HL-60 (cell line): ENCODE data around the gene QPCT.

ENCODE experiments used
- DNase-seq, 2 experiments: peaks; one replicate each; pipeline ENCODE4 v3.0.0-alpha.2; 2010 to 2020; ENCODE audit warnings: low read depth in 1 of 2, low spot score in 1 of 2
- H3K27ac ChIP-seq: fragments of 250-450 bp; sonication (Bioruptor Pico); replicated peaks from 2 replicates; pipeline ENCODE4 v1.5.1; 2020; ENCODE audit warnings: mild to moderate bottlenecking, moderate library complexity
- H3K27me3 ChIP-seq: fragments of 250-450 bp; sonication (Bioruptor Pico); 2 replicates; pipeline ENCODE4 v1.5.1; 2021; ENCODE audit warnings: mild to moderate bottlenecking, moderate library complexity; ENCODE audit not compliant: insufficient read depth, poor library complexity, severe bottlenecking
- H3K4me3 ChIP-seq: replicated peaks from 2 replicates; pipeline ENCODE4 v1.5.1; 2011; ENCODE audit warnings: mild to moderate bottlenecking, control low read depth, low read length; ENCODE audit not compliant: insufficient read depth
- GABPA ChIP-seq: IDR thresholded peaks from 2 replicates; pipeline ENCODE4 v1.6.1; 2012; ENCODE audit warnings: low read depth
- POLR2AphosphoS5 ChIP-seq: IDR thresholded peaks from 2 replicates; pipeline ENCODE4 v1.6.1; 2012; ENCODE audit warnings: low read depth
- SPI1 ChIP-seq: IDR thresholded peaks from 2 replicates; pipeline ENCODE4 v1.6.1; 2012; ENCODE audit warnings: low read depth, mild to moderate bottlenecking, borderline replicate concordance
- TF ChIP-seq, protein P1 (sequence below): IDR thresholded peaks from one replicate; pipeline ENCODE4 v1.5.1; 2011; ENCODE audit warnings: low read length, control low read depth, inconsistent platforms; ENCODE audit not compliant: insufficient read depth
- TF ChIP-seq, protein P2 (sequence below): IDR thresholded peaks from 2 replicates; pipeline ENCODE4 v1.6.1; 2012; ENCODE audit warnings: low read depth; ENCODE audit not compliant: insufficient replicate concordance

Gene QPCT

DNA sequence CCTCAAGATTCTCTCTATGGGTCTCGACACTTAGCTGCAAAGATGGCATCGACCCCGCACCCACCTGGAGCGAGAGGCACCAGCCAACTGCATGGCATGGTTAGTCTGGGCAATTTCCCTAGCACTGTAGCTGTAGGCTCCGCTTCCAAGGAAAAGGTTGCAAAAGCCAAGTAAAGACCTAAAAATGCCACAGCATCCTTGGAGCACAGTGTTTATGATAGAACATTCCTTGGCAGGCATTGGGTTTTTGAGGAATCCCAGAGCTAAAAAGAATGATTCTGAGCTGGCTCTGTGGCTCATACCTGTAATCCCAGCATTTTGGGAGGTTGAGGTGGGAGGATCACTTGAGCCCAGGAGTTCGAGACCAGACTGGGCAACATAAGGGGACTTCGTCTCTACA, 22.9 kb downstream of the QPCT start:
- Histone ChIP-seq H3K4me3 (no peak overlapping the region), H3K27me3 (no peaks in the 10 kb centered on the region), H3K27ac (no peak overlapping the region)
- DNase-seq, result no peak
- no peak for TF ChIP-seq SPI1
- TF ChIP-seq POLR2AphosphoS5, result no peak
- no peak for TF ChIP-seq GABPA
- TF ChIP-seq, protein P1, sequence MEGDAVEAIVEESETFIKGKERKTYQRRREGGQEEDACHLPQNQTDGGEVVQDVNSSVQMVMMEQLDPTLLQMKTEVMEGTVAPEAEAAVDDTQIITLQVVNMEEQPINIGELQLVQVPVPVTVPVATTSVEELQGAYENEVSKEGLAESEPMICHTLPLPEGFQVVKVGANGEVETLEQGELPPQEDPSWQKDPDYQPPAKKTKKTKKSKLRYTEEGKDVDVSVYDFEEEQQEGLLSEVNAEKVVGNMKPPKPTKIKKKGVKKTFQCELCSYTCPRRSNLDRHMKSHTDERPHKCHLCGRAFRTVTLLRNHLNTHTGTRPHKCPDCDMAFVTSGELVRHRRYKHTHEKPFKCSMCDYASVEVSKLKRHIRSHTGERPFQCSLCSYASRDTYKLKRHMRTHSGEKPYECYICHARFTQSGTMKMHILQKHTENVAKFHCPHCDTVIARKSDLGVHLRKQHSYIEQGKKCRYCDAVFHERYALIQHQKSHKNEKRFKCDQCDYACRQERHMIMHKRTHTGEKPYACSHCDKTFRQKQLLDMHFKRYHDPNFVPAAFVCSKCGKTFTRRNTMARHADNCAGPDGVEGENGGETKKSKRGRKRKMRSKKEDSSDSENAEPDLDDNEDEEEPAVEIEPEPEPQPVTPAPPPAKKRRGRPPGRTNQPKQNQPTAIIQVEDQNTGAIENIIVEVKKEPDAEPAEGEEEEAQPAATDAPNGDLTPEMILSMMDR, result no peak
- TF ChIP-seq, protein P2, sequence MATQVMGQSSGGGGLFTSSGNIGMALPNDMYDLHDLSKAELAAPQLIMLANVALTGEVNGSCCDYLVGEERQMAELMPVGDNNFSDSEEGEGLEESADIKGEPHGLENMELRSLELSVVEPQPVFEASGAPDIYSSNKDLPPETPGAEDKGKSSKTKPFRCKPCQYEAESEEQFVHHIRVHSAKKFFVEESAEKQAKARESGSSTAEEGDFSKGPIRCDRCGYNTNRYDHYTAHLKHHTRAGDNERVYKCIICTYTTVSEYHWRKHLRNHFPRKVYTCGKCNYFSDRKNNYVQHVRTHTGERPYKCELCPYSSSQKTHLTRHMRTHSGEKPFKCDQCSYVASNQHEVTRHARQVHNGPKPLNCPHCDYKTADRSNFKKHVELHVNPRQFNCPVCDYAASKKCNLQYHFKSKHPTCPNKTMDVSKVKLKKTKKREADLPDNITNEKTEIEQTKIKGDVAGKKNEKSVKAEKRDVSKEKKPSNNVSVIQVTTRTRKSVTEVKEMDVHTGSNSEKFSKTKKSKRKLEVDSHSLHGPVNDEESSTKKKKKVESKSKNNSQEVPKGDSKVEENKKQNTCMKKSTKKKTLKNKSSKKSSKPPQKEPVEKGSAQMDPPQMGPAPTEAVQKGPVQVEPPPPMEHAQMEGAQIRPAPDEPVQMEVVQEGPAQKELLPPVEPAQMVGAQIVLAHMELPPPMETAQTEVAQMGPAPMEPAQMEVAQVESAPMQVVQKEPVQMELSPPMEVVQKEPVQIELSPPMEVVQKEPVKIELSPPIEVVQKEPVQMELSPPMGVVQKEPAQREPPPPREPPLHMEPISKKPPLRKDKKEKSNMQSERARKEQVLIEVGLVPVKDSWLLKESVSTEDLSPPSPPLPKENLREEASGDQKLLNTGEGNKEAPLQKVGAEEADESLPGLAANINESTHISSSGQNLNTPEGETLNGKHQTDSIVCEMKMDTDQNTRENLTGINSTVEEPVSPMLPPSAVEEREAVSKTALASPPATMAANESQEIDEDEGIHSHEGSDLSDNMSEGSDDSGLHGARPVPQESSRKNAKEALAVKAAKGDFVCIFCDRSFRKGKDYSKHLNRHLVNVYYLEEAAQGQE, result no peak

DNA sequence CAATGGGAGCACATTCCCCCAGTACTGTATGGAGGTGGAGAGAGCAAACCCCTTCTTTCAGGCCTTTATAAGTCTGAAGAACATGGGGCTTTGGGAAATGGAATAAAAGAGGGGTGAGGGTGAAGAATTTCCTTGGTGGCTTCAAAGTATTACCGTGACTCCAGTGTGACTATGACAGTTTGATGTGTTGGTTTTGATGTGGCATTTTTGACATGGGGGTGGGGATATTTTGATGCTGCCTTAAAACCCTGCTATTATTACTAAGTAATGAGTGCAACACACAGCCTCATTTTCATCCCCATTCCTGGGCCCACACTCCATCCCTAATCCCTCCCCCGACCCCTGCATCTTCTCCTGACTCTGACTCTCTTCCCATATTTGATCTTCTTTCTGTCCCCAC, 23.6 kb downstream of the QPCT start:
- no peak for TF ChIP-seq POLR2AphosphoS5
- TF ChIP-seq, protein P1, result no peak
- TF ChIP-seq, protein P2, result no peak
- TF ChIP-seq SPI1, result no peak
- TF ChIP-seq GABPA, result no peak
- Histone ChIP-seq H3K27me3 (no peaks in the 10 kb centered on the region), H3K4me3 (no peak overlapping the region), H3K27ac (no peak overlapping the region)
- DNase-seq, result no peak

DNA sequence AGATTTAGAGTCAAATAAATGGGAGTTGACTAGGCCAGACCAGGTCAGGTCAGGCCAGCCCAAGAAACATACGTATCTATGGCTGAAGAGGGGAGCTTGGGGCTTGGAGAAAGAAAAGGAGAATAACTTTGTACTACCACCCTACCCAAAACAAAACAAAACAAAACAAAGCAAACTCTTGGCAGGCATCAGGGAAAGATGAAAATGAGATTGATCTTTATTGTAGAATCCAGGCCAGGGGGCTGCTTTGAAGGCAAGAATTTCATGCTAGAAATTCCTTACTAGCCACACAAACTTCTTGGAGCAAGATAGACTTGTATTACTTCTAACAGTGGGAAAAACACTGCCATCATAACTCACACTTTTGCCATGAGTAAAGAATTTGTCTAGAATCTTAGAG, 26.2 kb downstream of the QPCT start:
- Histone ChIP-seq H3K27ac (no peak overlapping the region), H3K4me3 (no peak overlapping the region)
- DNase-seq, result no peak

DNA sequence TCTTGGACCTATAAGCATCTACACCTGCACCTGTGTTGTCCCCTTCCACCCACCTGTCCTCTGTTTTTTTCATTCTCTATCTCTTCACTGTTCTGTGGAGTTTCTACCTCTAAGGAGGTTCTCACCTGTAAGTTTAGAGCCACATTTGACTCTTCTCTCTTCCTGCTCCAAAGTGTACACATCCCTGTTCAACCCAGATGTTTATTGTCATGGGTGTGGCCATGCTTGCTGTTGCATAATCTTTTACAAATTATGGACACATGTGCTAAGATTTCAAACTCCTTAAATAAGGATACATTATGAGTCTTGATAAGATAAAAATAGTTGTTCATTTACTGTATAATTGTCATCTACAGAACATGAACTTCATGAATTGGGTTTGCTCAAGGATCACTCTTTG, 27.6 kb downstream of the QPCT start:
- no peaks in the 10 kb centered on the region for H3K27me3 ChIP-seq
- no peak for DNase-seq
- no peak for TF ChIP-seq POLR2AphosphoS5
- TF ChIP-seq, protein P2, result no peak
- TF ChIP-seq GABPA, result no peak
- no peak for TF ChIP-seq SPI1
- TF ChIP-seq, protein P1, result no peak
- no peak overlapping the region for H3K27ac ChIP-seq
- no peak overlapping the region for H3K4me3 ChIP-seq

More for the DNA sequence above, 26.2 kb downstream of the QPCT start:
- TF ChIP-seq GABPA, result no peak
- TF ChIP-seq, protein P1, result no peak
- no peaks in the 10 kb centered on the region for H3K27me3 ChIP-seq
